Mesenchymal stem cell (in vitro differentiated cells and primary cell): ENCODE results near the gene LATS2.

Experiments
- DNase-seq: peaks from one replicate; pipeline ENCODE4 v3.0.0-alpha.2; 2013
- H2AFZ ChIP-seq: one replicate; pipeline ENCODE4 v1.6.1; 2013; ENCODE audit warnings: low read depth, mild to moderate bottlenecking, control low read depth, inconsistent platforms, low read length, moderate library complexity
- H2AK5ac ChIP-seq: 2 replicates; pipeline ENCODE4 v1.6.1; 2013; ENCODE audit warnings: low read length, moderate library complexity, mild to moderate bottlenecking, inconsistent platforms; ENCODE audit not compliant: severe bottlenecking
- H2BK120ac ChIP-seq: one replicate; pipeline ENCODE4 v1.6.1; 2013; ENCODE audit warnings: low read depth, mild to moderate bottlenecking, inconsistent platforms, low read length, moderate library complexity
- H2BK12ac ChIP-seq, 2 experiments: one replicate each; pipeline ENCODE4 v1.6.1; 2013; ENCODE audit warnings: inconsistent platforms in 2 of 2, low read length in 2 of 2, mild to moderate bottlenecking in 2 of 2, moderate library complexity in 2 of 2, control low read depth in 1 of 2
- H2BK15ac ChIP-seq: one replicate; pipeline ENCODE4 v1.6.1; 2013; ENCODE audit warnings: mild to moderate bottlenecking, low read depth, inconsistent platforms; ENCODE audit not compliant: poor library complexity, severe bottlenecking
- H2BK5ac ChIP-seq: 2 replicates; pipeline ENCODE4 v1.6.1; 2013; ENCODE audit warnings: low read depth, mild to moderate bottlenecking, low read length, control low read depth, inconsistent platforms; ENCODE audit not compliant: poor library complexity, severe bottlenecking
- H3K14ac ChIP-seq, 2 experiments: one replicate each; pipeline ENCODE4 v1.6.1; 2013; ENCODE audit warnings: inconsistent platforms in 2 of 2, low read length in 2 of 2, control low read depth in 1 of 2, mild to moderate bottlenecking in 1 of 2, moderate library complexity in 1 of 2
- H3K18ac ChIP-seq, 2 experiments: one replicate each; pipeline ENCODE4 v1.6.1; 2013; ENCODE audit warnings: inconsistent platforms in 2 of 2, low read length in 2 of 2, control low read depth in 1 of 2, low read depth in 1 of 2, mild to moderate bottlenecking in 1 of 2
- H3K23ac ChIP-seq, 2 experiments: one replicate each; pipeline ENCODE4 v1.6.1; 2013; ENCODE audit warnings: inconsistent platforms in 2 of 2, low read length in 2 of 2, mild to moderate bottlenecking in 2 of 2, moderate library complexity in 2 of 2, control low read depth in 1 of 2
- H3K27ac ChIP-seq: 2 replicates; pipeline ENCODE4 v1.5.1; 2013; ENCODE audit warnings: mild to moderate bottlenecking, moderate library complexity, low read length, control low read depth, inconsistent platforms; ENCODE audit not compliant: poor library complexity, severe bottlenecking
- H3K27me3 ChIP-seq, 2 experiments: 2 replicates each; pipeline versions ENCODE4 v1.6.1 to v1.7.0; 2013; ENCODE audit warnings: low read length in 2 of 2, mild to moderate bottlenecking in 2 of 2, moderate library complexity in 2 of 2, control low read depth in 1 of 2, inconsistent platforms in 1 of 2; ENCODE audit not compliant: control insufficient read depth in 1 of 2, insufficient read depth in 1 of 2
- H3K36me3 ChIP-seq, 2 experiments: 2 replicates each; pipeline versions ENCODE4 v1.6.1 to v1.7.0; 2013; ENCODE audit warnings: low read length in 2 of 2, control low read depth in 1 of 2, inconsistent platforms in 1 of 2, low read depth in 1 of 2, mild to moderate bottlenecking in 1 of 2; ENCODE audit not compliant: insufficient read depth in 2 of 2, control insufficient read depth in 1 of 2
- H3K4ac ChIP-seq, 2 experiments: one replicate each; pipeline ENCODE4 v1.6.1; 2013; ENCODE audit warnings: inconsistent platforms in 2 of 2, low read length in 2 of 2, mild to moderate bottlenecking in 2 of 2, moderate library complexity in 2 of 2, control low read depth in 1 of 2, low read depth in 1 of 2
- H3K4me1 ChIP-seq: 2 replicates; pipeline ENCODE4 v1.6.1; 2013; ENCODE audit warnings: low read depth, low read length, control low read depth; ENCODE audit not compliant: control insufficient read depth, insufficient read depth
- H3K4me2 ChIP-seq: 2 replicates; pipeline ENCODE4 v1.6.1; 2013; ENCODE audit warnings: low read length, mild to moderate bottlenecking, inconsistent platforms; ENCODE audit not compliant: poor library complexity, severe bottlenecking
- H3K4me3 ChIP-seq, 2 experiments: 2 replicates each; pipeline versions ENCODE4 v1.5.1 to v1.7.0; 2013; ENCODE audit warnings: low read length in 2 of 2, mild to moderate bottlenecking in 2 of 2, control low read depth in 1 of 2, low read depth in 1 of 2; ENCODE audit not compliant: insufficient read depth in 1 of 2
- H3K79me1 ChIP-seq: replicated peaks from 2 replicates; pipeline ENCODE4 v1.6.1; 2013; ENCODE audit warnings: mild to moderate bottlenecking, control low read depth, low read length, inconsistent platforms; ENCODE audit not compliant: poor library complexity, severe bottlenecking
- H3K9ac ChIP-seq: 2 replicates; pipeline ENCODE4 v1.7.0; 2013; ENCODE audit warnings: mild to moderate bottlenecking, low read length, moderate library complexity
- H3K9me3 ChIP-seq: 2 replicates; pipeline ENCODE4 v1.7.0; 2013; ENCODE audit warnings: mild to moderate bottlenecking, low read length; ENCODE audit not compliant: control insufficient read depth
- H4K8ac ChIP-seq: one replicate; pipeline ENCODE4 v1.6.1; 2013; ENCODE audit warnings: inconsistent platforms, mild to moderate bottlenecking, low read length, moderate library complexity
- H4K91ac ChIP-seq: one replicate; pipeline ENCODE4 v1.6.1; 2013; ENCODE audit warnings: mild to moderate bottlenecking, low read length, inconsistent platforms
- WGBS: methylation state at CpG from one replicate; pipeline ENCODE4 v1.1.7; 2013; ENCODE audit warnings: mixed read lengths; 5-methylcytosine and 5-hydroxymethylcytosine counted together

LATS2 gene

GRCh38 chr13:21089830-21090229, 28.4 kb upstream of the LATS2 start:
- no peak overlapping the region for H3K14ac ChIP-seq
- WGBS: 98% methylated on average over 2 of the region's 3 CpGs
- H3K23ac ChIP-seq: no peak overlapping the region
- no peak overlapping the region for H3K27ac ChIP-seq
- H3K9ac ChIP-seq: no peak overlapping the region
- no peak overlapping the region for H4K8ac ChIP-seq
- DNase-seq: no peak
- no peaks in the 10 kb centered on the region for H3K9me3 ChIP-seq
- H3K79me1 ChIP-seq: no peaks in the 10 kb centered on the region
- H3K4me1 ChIP-seq: no peaks in the 10 kb centered on the region
- no peak overlapping the region for H3K4me3 ChIP-seq
- no peak overlapping the region for H4K91ac ChIP-seq
- H3K4ac ChIP-seq: no peak overlapping the region
- H2BK5ac ChIP-seq: no peak overlapping the region
- H2BK15ac ChIP-seq: no peak overlapping the region
- H2BK120ac ChIP-seq: no peak overlapping the region
- no peak overlapping the region for H3K18ac ChIP-seq
- no peaks in the 10 kb centered on the region for H3K36me3 ChIP-seq
- H3K4me2 ChIP-seq: no peak overlapping the region
- H3K27me3 ChIP-seq: no peaks in the 10 kb centered on the region
- H2AFZ ChIP-seq: no peak overlapping the region
- H2BK12ac ChIP-seq: no peak overlapping the region
- H2AK5ac ChIP-seq: no peak overlapping the region

- Histone ChIP-seq H2BK12ac (no peak overlapping the region), H3K14ac (no peak overlapping the region), H2AK5ac (no peak overlapping the region), H2AFZ (no peak overlapping the region), H2BK5ac (no peak overlapping the region), H2BK120ac (no peak overlapping the region), H3K27me3 (no peaks in the 10 kb centered on the region), H3K4ac (no peak overlapping the region), H3K9me3 (no peaks in the 10 kb centered on the region), H3K4me1 (no peaks in the 10 kb centered on the region), H3K18ac (no peak overlapping the region), H4K8ac (no peak overlapping the region), H3K79me1 (no peaks in the 10 kb centered on the region), H3K4me2 (no peak overlapping the region), H3K4me3 (no peak overlapping the region), H4K91ac (no peak overlapping the region), H3K23ac (no peak overlapping the region), H3K36me3 (no peaks in the 10 kb centered on the region), H3K27ac (no peak overlapping the region), H3K9ac (no peak overlapping the region), H2BK15ac (no peak overlapping the region)
- WGBS: 100% methylated on average over 1 of the region's 1 CpG
- DNase-seq: no peak
Observed at GRCh38 chr13:21088534-21088933, 27.1 kb upstream of the LATS2 start.

GRCh38 chr13:21086929-21087328, 25.5 kb upstream of the LATS2 start:
- WGBS: 83% methylated on average over 1 of the region's 2 CpGs
- no peaks in the 10 kb centered on the region for H3K79me1 ChIP-seq
- H2BK120ac ChIP-seq: no peak overlapping the region
- no peak overlapping the region for H3K9ac ChIP-seq
- H3K4me1 ChIP-seq: no peaks in the 10 kb centered on the region
- no peak overlapping the region for H3K18ac ChIP-seq
- no peak overlapping the region for H4K8ac ChIP-seq
- H3K4me3 ChIP-seq: no peak overlapping the region
- no peak overlapping the region for H2BK12ac ChIP-seq
- H2AK5ac ChIP-seq: no peak overlapping the region
- no peak overlapping the region for H3K14ac ChIP-seq
- no peak overlapping the region for H3K27ac ChIP-seq
- H2BK5ac ChIP-seq: no peak overlapping the region
- DNase-seq: no peak
- H2BK15ac ChIP-seq: no peak overlapping the region
- no peak overlapping the region for H3K4me2 ChIP-seq
- no peak overlapping the region for H4K91ac ChIP-seq
- H3K27me3 ChIP-seq: no peaks in the 10 kb centered on the region
- H3K9me3 ChIP-seq: no peaks in the 10 kb centered on the region
- H3K36me3 ChIP-seq: no peaks in the 10 kb centered on the region
- no peak overlapping the region for H2AFZ ChIP-seq
- no peak overlapping the region for H3K4ac ChIP-seq
- H3K23ac ChIP-seq: no peak overlapping the region

- H3K27ac ChIP-seq: no peak overlapping the region
- no peak overlapping the region for H3K14ac ChIP-seq
- WGBS: 96% methylated on average over 7 of the region's 7 CpGs
- no peaks in the 10 kb centered on the region for H3K27me3 ChIP-seq
- no peak overlapping the region for H2BK12ac ChIP-seq
- no peak overlapping the region for H4K91ac ChIP-seq
- no peaks in the 10 kb centered on the region for H3K36me3 ChIP-seq
- H3K4me3 ChIP-seq: no peak overlapping the region
- H3K4me2 ChIP-seq: no peak overlapping the region
- no peak for DNase-seq
- H2AK5ac ChIP-seq: no peak overlapping the region
- H2BK120ac ChIP-seq: no peak overlapping the region
- no peak overlapping the region for H2AFZ ChIP-seq
- H3K9ac ChIP-seq: no peak overlapping the region
- H3K18ac ChIP-seq: no peak overlapping the region
- H3K23ac ChIP-seq: no peak overlapping the region
- H3K4me1 ChIP-seq: peaks cover 3% of the 10 kb centered on the region
- H3K4ac ChIP-seq: no peak overlapping the region
- no peaks in the 10 kb centered on the region for H3K9me3 ChIP-seq
- H2BK15ac ChIP-seq: no peak overlapping the region
- H3K79me1 ChIP-seq: no peaks in the 10 kb centered on the region
- H4K8ac ChIP-seq: no peak overlapping the region
- H2BK5ac ChIP-seq: no peak overlapping the region
Observed at GRCh38 chr13:21081926-21082325, 20.5 kb upstream of the LATS2 start.
